ENCODE results near the gene ZNF362. TPM values are rescaled to one million over a fixed set of nuclear protein-coding genes. Genes with fewer than 3 reads are reported as not detected.

The ZNF362 gene
- total RNA-seq, 2 experiments from 2014 or later = 8.9 to 26.1 TPM

DNA sequence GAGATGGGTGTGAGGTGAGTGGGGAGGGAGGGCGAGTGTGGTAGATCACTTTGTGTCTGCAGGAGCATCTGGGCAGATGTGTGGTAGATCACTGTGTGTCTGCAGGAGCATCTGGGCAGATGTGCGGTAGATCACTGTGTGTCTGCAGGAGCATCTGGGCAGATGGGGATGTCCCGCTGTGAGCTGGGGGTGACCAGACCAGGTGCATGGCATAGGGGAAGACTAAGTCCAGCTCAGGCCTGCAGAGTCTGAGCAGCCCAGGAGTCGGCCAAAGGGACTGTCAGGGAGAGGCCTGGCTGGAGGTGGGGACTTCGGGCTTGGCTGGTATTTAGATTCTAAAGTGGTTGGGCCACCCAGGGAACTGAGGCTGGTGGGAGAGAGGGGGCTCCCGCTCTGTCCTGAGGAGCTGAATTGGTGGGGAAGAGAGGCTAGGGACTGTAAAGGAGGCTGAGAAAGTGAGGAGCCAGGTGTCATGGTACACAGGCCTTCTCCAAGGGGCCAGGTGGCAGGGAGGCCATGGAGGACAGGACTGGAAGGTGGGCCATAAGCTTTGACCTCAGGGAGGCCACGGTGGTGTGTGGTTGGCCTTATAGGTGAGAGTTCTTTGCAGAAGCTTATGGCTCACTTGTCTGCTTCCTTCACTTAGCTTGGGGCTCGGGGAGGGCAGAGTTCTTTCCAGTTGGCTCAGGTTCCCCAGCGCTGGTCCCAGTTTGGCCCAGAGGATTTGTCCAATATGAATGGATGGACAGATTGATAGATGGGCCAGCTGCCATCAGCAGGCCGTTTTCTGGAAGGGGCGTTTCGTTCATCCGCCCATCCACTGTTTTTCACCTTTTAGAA lies 15.6 kb downstream of the ZNF362 start:
- no peak for TF ChIP-seq EZH2phosphoT487 (IDR thresholded peaks at IDR 0.05; ENCODE audit: borderline replicate concordance, low read depth, low read length)
- TF ChIP-seq, protein P1, sequence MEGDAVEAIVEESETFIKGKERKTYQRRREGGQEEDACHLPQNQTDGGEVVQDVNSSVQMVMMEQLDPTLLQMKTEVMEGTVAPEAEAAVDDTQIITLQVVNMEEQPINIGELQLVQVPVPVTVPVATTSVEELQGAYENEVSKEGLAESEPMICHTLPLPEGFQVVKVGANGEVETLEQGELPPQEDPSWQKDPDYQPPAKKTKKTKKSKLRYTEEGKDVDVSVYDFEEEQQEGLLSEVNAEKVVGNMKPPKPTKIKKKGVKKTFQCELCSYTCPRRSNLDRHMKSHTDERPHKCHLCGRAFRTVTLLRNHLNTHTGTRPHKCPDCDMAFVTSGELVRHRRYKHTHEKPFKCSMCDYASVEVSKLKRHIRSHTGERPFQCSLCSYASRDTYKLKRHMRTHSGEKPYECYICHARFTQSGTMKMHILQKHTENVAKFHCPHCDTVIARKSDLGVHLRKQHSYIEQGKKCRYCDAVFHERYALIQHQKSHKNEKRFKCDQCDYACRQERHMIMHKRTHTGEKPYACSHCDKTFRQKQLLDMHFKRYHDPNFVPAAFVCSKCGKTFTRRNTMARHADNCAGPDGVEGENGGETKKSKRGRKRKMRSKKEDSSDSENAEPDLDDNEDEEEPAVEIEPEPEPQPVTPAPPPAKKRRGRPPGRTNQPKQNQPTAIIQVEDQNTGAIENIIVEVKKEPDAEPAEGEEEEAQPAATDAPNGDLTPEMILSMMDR (conservative IDR thresholded peaks at IDR 0.05; ENCODE audit: low read length) = no peak
- Histone ChIP-seq H3K79me2 (ENCODE audit: insufficient read depth, low read depth, low read length) (no peaks in the 10 kb centered on the region), H3K36me3 (ENCODE audit: insufficient read depth, low read length) (no peaks in the 10 kb centered on the region), H3K4me1 (ENCODE audit: insufficient read depth, low read length, poor library complexity, severe bottlenecking) (no peaks in the 10 kb centered on the region), H3K4me3 (ENCODE audit: low read depth, low read length, poor library complexity, severe bottlenecking) (no peak overlapping the region), H4K20me1 (ENCODE audit: insufficient read depth, low read length) (no peaks in the 10 kb centered on the region), H3K27ac (ENCODE audit: low read depth, low read length, poor library complexity, severe bottlenecking) (no peak overlapping the region), H3K4me2 (ENCODE audit: low read length) (no peak overlapping the region), H3K9me3 (ENCODE audit: low read length) (no peaks in the 10 kb centered on the region), H2AFZ (ENCODE audit: low read length) (no peak overlapping the region), H3K9me2 (ENCODE audit: insufficient read depth, low read length) (no peaks in the 10 kb centered on the region)
- CTCF ChIA-PET (ENCODE audit: unreplicated experiment) = no interaction called here
- intact Hi-C loops (cut with micrococcal nuclease; ENCODE audit: unreplicated experiment) = no loop called here
- BruUV-seq (replicated peaks) = no TSS peak
- DNase-seq (ENCODE audit: low spot score) = no peak
- POLR2A ChIA-PET = interaction anchor here (0.6 kb wide), 1 partner anchor 15 kb away, joined by 3 read pairs; no protein-coding TSS in a partner anchor

DNA sequence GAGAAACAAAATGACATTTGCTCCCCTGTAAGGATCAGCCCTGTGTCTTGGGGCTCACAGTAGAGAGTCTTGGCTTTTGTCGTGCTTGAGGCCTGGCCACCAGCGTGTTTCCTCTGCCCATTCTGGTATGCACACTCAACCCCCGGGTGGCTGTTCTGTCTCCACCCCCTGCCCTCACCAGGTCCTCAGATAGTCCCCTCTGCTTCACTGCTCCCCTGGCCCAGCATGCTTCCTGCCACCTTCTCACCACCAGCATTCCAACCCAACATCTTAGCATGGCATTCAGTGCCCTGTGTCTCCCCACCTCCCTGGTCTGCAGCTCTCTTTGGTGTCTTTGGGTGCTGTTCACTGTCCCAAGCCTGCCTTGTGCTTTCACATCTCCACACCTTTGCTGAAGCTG lies 16.2 kb downstream of the ZNF362 start:
- TF ChIP-seq, protein P1 (conservative IDR thresholded peaks at IDR 0.05; ENCODE audit: low read length) = no peak
- TF ChIP-seq EZH2phosphoT487 (IDR thresholded peaks at IDR 0.05; ENCODE audit: borderline replicate concordance, low read depth, low read length) = no peak
- CTCF ChIA-PET (ENCODE audit: unreplicated experiment) = no interaction called here
- Histone ChIP-seq H2AFZ (ENCODE audit: low read length) (no peak overlapping the region), H3K36me3 (ENCODE audit: insufficient read depth, low read length) (no peaks in the 10 kb centered on the region), H4K20me1 (ENCODE audit: insufficient read depth, low read length) (no peaks in the 10 kb centered on the region), H3K4me1 (ENCODE audit: insufficient read depth, low read length, poor library complexity, severe bottlenecking) (no peaks in the 10 kb centered on the region), H3K79me2 (ENCODE audit: insufficient read depth, low read depth, low read length) (no peaks in the 10 kb centered on the region), H3K9me3 (ENCODE audit: low read length) (no peaks in the 10 kb centered on the region), H3K4me2 (ENCODE audit: low read length) (no peak overlapping the region), H3K27ac (ENCODE audit: low read depth, low read length, poor library complexity, severe bottlenecking) (no peak overlapping the region), H3K4me3 (ENCODE audit: low read depth, low read length, poor library complexity, severe bottlenecking) (no peak overlapping the region), H3K9me2 (ENCODE audit: insufficient read depth, low read length) (no peaks in the 10 kb centered on the region)
- intact Hi-C loops (cut with micrococcal nuclease; ENCODE audit: unreplicated experiment) = no loop called here
- DNase-seq (ENCODE audit: low spot score) = no peak
- POLR2A ChIA-PET = no interaction called here
- BruUV-seq (replicated peaks) = no TSS peak

DNA sequence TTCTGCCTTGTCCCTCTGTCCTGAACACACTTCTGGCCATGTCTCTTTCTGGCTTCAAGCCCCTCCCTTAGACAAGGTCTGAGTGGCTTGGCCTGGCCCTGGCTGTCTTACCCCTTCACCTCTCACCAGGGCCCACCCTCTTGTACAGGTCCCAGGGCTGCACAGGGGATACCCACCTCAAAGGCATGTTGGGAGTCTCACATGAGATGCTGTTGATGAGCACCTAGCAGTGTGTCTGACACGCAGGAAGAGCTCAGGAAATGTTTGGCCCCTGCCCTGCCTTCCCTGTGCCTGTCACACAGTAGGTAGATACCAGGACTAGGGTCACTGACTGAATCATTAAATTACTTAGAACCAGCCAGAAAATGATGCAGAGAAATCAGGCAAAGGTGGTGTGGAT lies 16.6 kb downstream of the ZNF362 start:
- H3K79me2 ChIP-seq (ENCODE audit: insufficient read depth, low read depth, low read length) = no peaks in the 10 kb centered on the region
- H3K9me2 ChIP-seq (ENCODE audit: insufficient read depth, low read length) = no peaks in the 10 kb centered on the region
- TF ChIP-seq, protein P1 (conservative IDR thresholded peaks at IDR 0.05; ENCODE audit: low read length) = no peak
- no peak for TF ChIP-seq EZH2phosphoT487 (IDR thresholded peaks at IDR 0.05; ENCODE audit: borderline replicate concordance, low read depth, low read length)
- H3K4me2 ChIP-seq (ENCODE audit: low read length) = no peak overlapping the region
- H3K36me3 ChIP-seq (ENCODE audit: insufficient read depth, low read length) = no peaks in the 10 kb centered on the region
- H3K27ac ChIP-seq (ENCODE audit: low read depth, low read length, poor library complexity, severe bottlenecking) = no peak overlapping the region
- ChIA-PET POLR2A (no interaction called here), CTCF (ENCODE audit: unreplicated experiment) (no interaction called here)
- H2AFZ ChIP-seq (ENCODE audit: low read length) = no peak overlapping the region
- no peaks in the 10 kb centered on the region for H3K4me1 ChIP-seq (ENCODE audit: insufficient read depth, low read length, poor library complexity, severe bottlenecking)
- no TSS peak for BruUV-seq (replicated peaks)
- DNase-seq (ENCODE audit: low spot score) = no peak
- no peaks in the 10 kb centered on the region for H4K20me1 ChIP-seq (ENCODE audit: insufficient read depth, low read length)
- intact Hi-C loops (cut with micrococcal nuclease; ENCODE audit: unreplicated experiment) = no loop called here
- H3K9me3 ChIP-seq (ENCODE audit: low read length) = no peaks in the 10 kb centered on the region
- H3K4me3 ChIP-seq (ENCODE audit: low read depth, low read length, poor library complexity, severe bottlenecking) = no peak overlapping the region
